Measurements from ENCODE around the gene PKP1.

PKP1 gene

GRCh38 chr1:201259476-201260235, 23.6 kb upstream of the PKP1 start:
- TF ChIP-seq CTCF (conservative IDR thresholded peaks at IDR 0.05; ENCODE audit: low read depth, low read length), result no peak
- no peak overlapping the region for H3K4me2 ChIP-seq
- H3K4me1 ChIP-seq (ENCODE audit: low read depth, poor library complexity, severe bottlenecking), result no peaks in the 10 kb centered on the region
- no peaks in the 10 kb centered on the region for H4K20me1 ChIP-seq (ENCODE audit: insufficient read depth)
- H3K9ac ChIP-seq, result no peak overlapping the region
- no peak overlapping the region for H3K27ac ChIP-seq
- no peaks in the 10 kb centered on the region for H3K79me2 ChIP-seq (ENCODE audit: insufficient read depth, low read depth)
- no peak overlapping the region for H2AFZ ChIP-seq (ENCODE audit: low read depth)
- no peaks in the 10 kb centered on the region for H3K36me3 ChIP-seq (ENCODE audit: insufficient read depth)
- no peaks in the 10 kb centered on the region; the same call in 1 of the 2 replicates for H3K27me3 ChIP-seq (ENCODE audit: insufficient read depth, low read depth)
- H3K4me3 ChIP-seq (IDR thresholded peaks at IDR 0.05; ENCODE audit: insufficient read depth, low read depth, low read length), result no peak overlapping the region

- no peak overlapping the region for H2AFZ ChIP-seq (ENCODE audit: low read depth)
- H3K36me3 ChIP-seq (ENCODE audit: insufficient read depth), result no peaks in the 10 kb centered on the region
- no peaks in the 10 kb centered on the region for H4K20me1 ChIP-seq (ENCODE audit: insufficient read depth)
- no peaks in the 10 kb centered on the region for H3K79me2 ChIP-seq (ENCODE audit: insufficient read depth, low read depth)
- H3K4me3 ChIP-seq (IDR thresholded peaks at IDR 0.05; ENCODE audit: insufficient read depth, low read depth, low read length), result no peak overlapping the region
- H3K9ac ChIP-seq, result no peak overlapping the region
- TF ChIP-seq CTCF (conservative IDR thresholded peaks at IDR 0.05; ENCODE audit: low read depth, low read length), result no peak
- H3K4me2 ChIP-seq, result no peak overlapping the region
- no peaks in the 10 kb centered on the region for H3K4me1 ChIP-seq (ENCODE audit: low read depth, poor library complexity, severe bottlenecking)
- H3K27me3 ChIP-seq (ENCODE audit: insufficient read depth, low read depth), result no peaks in the 10 kb centered on the region; the same call in 1 of the 2 replicates
- H3K27ac ChIP-seq, result no peak overlapping the region
Measured at GRCh38 chr1:201260236-201260590, 23.1 kb upstream of the PKP1 start.

GRCh38 chr1:201260648-201261311, 22.5 kb upstream of the PKP1 start:
- no peak overlapping the region for H3K4me2 ChIP-seq
- no peak for TF ChIP-seq CTCF (conservative IDR thresholded peaks at IDR 0.05; ENCODE audit: low read depth, low read length)
- H3K27ac ChIP-seq, result no peak overlapping the region
- no peaks in the 10 kb centered on the region for H3K4me1 ChIP-seq (ENCODE audit: low read depth, poor library complexity, severe bottlenecking)
- no peak overlapping the region for H3K9ac ChIP-seq
- H2AFZ ChIP-seq (ENCODE audit: low read depth), result no peak overlapping the region
- no peaks in the 10 kb centered on the region for H3K79me2 ChIP-seq (ENCODE audit: insufficient read depth, low read depth)
- H3K36me3 ChIP-seq (ENCODE audit: insufficient read depth), result no peaks in the 10 kb centered on the region
- H3K4me3 ChIP-seq (IDR thresholded peaks at IDR 0.05; ENCODE audit: insufficient read depth, low read depth, low read length), result no peak overlapping the region
- no peaks in the 10 kb centered on the region for H4K20me1 ChIP-seq (ENCODE audit: insufficient read depth)
- no peaks in the 10 kb centered on the region; the same call in 1 of the 2 replicates for H3K27me3 ChIP-seq (ENCODE audit: insufficient read depth, low read depth)

GRCh38 chr1:201261771-201262547, 21.3 kb upstream of the PKP1 start:
- Histone ChIP-seq H3K27ac (no peak overlapping the region), H2AFZ (ENCODE audit: low read depth) (no peak overlapping the region), H3K27me3 (ENCODE audit: insufficient read depth, low read depth) (no peaks in the 10 kb centered on the region; the same call in 1 of the 2 replicates), H3K9ac (no peak overlapping the region), H3K4me3 (IDR thresholded peaks at IDR 0.05; ENCODE audit: insufficient read depth, low read depth, low read length) (no peak overlapping the region), H3K4me1 (ENCODE audit: low read depth, poor library complexity, severe bottlenecking) (no peaks in the 10 kb centered on the region), H3K4me2 (no peak overlapping the region), H3K79me2 (ENCODE audit: insufficient read depth, low read depth) (no peaks in the 10 kb centered on the region), H3K36me3 (ENCODE audit: insufficient read depth) (no peaks in the 10 kb centered on the region), H4K20me1 (ENCODE audit: insufficient read depth) (no peaks in the 10 kb centered on the region)
- TF ChIP-seq CTCF (conservative IDR thresholded peaks at IDR 0.05; ENCODE audit: low read depth, low read length), result no peak

Measured in KMS-11 (cell line).